WTC11 (cell line): Measurements from ENCODE around the gene TRDMT1. TPM values are rescaled to one million over a fixed set of nuclear protein-coding genes. Genes with fewer than 3 reads are reported as not detected.

Experiments used
- ATAC-seq: fragments of 200-7000 bp; cut with Tn5 transposase; 2 replicates; pipeline ENCODE4 v1.10.0; 2021; ENCODE audit warnings: mild to moderate bottlenecking, moderate library complexity
- CTCF ChIA-PET: fragments of 300-600 bp; sonication (Branson Sonifier 250); formaldehyde crosslinking; loops from one replicate; lab custom pipeline; 2021; ENCODE audit warnings: antibody characterized with exemption; lab: Charles Lee
- POLR2A ChIA-PET: fragments of 350-600 bp; sonication (Branson Sonifier 250); formaldehyde crosslinking; loops from one replicate; lab custom pipeline; 2021; ENCODE audit warnings: antibody characterized with exemption; lab: Charles Lee
- DNase-seq: peaks from one replicate; pipeline ENCODE4 v3.0.0; 2021; ENCODE audit warnings: low spot score
- H3K27ac Mint-ChIP-seq: 2 replicates; pipeline ENCODE4 v1.8.0; 2021; ENCODE audit warnings: mixed read lengths
- H3K27me3 Mint-ChIP-seq: 2 replicates; pipeline ENCODE4 v1.8.0; 2021; ENCODE audit warnings: low read depth, mild to moderate bottlenecking, moderate library complexity, mixed read lengths
- H3K36me3 Mint-ChIP-seq: 2 replicates; pipeline ENCODE4 v1.8.0; 2021; ENCODE audit warnings: mixed read lengths
- H3K4me1 Mint-ChIP-seq: 2 replicates; pipeline ENCODE4 v1.8.0; 2022; ENCODE audit warnings: mixed read lengths
- H3K4me3 Mint-ChIP-seq: 2 replicates; pipeline ENCODE4 v1.8.0; 2021; ENCODE audit warnings: mild to moderate bottlenecking, moderate library complexity, mixed read lengths
- H3K9me3 Mint-ChIP-seq: 2 replicates; pipeline ENCODE4 v1.8.0; 2021; ENCODE audit warnings: mixed read lengths
- AR ChIP-seq: fragments of 250-450 bp; sonication (Bioruptor Pico); IDR thresholded peaks from 2 replicates; pipeline ENCODE4 v1.9.0; 2021; ENCODE audit warnings: mild to moderate bottlenecking
- CDX4 ChIP-seq: fragments of 250-450 bp; sonication (Bioruptor Pico); IDR thresholded peaks from 2 replicates; pipeline ENCODE4 v1.9.0; 2021; ENCODE audit warnings: moderate library complexity, mild to moderate bottlenecking, inconsistent platforms, borderline replicate concordance
- MAX ChIP-seq: sonication (generic); formaldehyde crosslinking; IDR thresholded peaks from 2 replicates; pipeline ENCODE4 v1.8.0; 2022; ENCODE audit warnings: mild to moderate bottlenecking, missing genetic modification reagents
- MXD4 ChIP-seq: fragments of 250-450 bp; sonication (Bioruptor Pico); IDR thresholded peaks from 2 replicates; pipeline ENCODE4 v1.8.0; 2021; ENCODE audit warnings: mild to moderate bottlenecking, moderate library complexity, borderline replicate concordance
- MYBL2 ChIP-seq: sonication (generic); formaldehyde crosslinking; IDR thresholded peaks from 2 replicates; pipeline ENCODE4 v1.8.1; 2023; ENCODE audit warnings: mild to moderate bottlenecking, moderate library complexity, missing genetic modification reagents
- NFE2L1 ChIP-seq: sonication (generic); formaldehyde crosslinking; IDR thresholded peaks from 2 replicates; pipeline ENCODE4 v1.8.1; 2023; ENCODE audit warnings: missing genetic modification reagents
- RELA ChIP-seq: sonication (generic); formaldehyde crosslinking; IDR thresholded peaks from 2 replicates; pipeline ENCODE4 v1.8.1; 2022; ENCODE audit warnings: missing genetic modification reagents, mild to moderate bottlenecking, borderline replicate concordance
- SMAD4 ChIP-seq: sonication (generic); formaldehyde crosslinking; IDR thresholded peaks from 2 replicates; pipeline ENCODE4 v1.8.0; 2022; ENCODE audit warnings: mild to moderate bottlenecking, missing genetic modification reagents
- TCF7 ChIP-seq: sonication (generic); formaldehyde crosslinking; IDR thresholded peaks from 2 replicates; pipeline ENCODE4 v1.8.0; 2022; ENCODE audit warnings: mild to moderate bottlenecking, low read depth, missing genetic modification reagents, moderate library complexity
- TEAD1 ChIP-seq: sonication (generic); formaldehyde crosslinking; IDR thresholded peaks from 2 replicates; pipeline ENCODE4 v1.8.0; 2022; ENCODE audit warnings: mild to moderate bottlenecking, missing genetic modification reagents
- ZNF121 ChIP-seq: sonication (generic); formaldehyde crosslinking; IDR thresholded peaks from 2 replicates; pipeline ENCODE4 v1.8.0; 2023; ENCODE audit warnings: missing genetic modification reagents
- ZNF138 ChIP-seq: sonication (generic); formaldehyde crosslinking; conservative IDR thresholded peaks from 2 replicates; pipeline ENCODE4 v1.8.1; 2022; ENCODE audit warnings: mild to moderate bottlenecking, moderate library complexity, missing genetic modification reagents
- ZNF219 ChIP-seq: sonication (generic); formaldehyde crosslinking; IDR thresholded peaks from 2 replicates; pipeline ENCODE4 v1.8.0; 2023; ENCODE audit warnings: missing genetic modification reagents, mild to moderate bottlenecking, borderline replicate concordance
- ZNF232 ChIP-seq: sonication (generic); formaldehyde crosslinking; IDR thresholded peaks from 2 replicates; pipeline ENCODE4 v1.8.0; 2022; ENCODE audit warnings: mild to moderate bottlenecking, missing genetic modification reagents
- ZNF317 ChIP-seq: sonication (generic); formaldehyde crosslinking; IDR thresholded peaks from 2 replicates; pipeline ENCODE4 v1.8.1; 2023; ENCODE audit warnings: low read depth, mild to moderate bottlenecking, moderate library complexity, missing genetic modification reagents, borderline replicate concordance
- ZNF416 ChIP-seq: fragments of 250-450 bp; sonication (Bioruptor Pico); IDR thresholded peaks from 2 replicates; pipeline ENCODE4 v1.9.0; 2021; ENCODE audit warnings: mild to moderate bottlenecking, inconsistent platforms
- ZNF425 ChIP-seq: fragments of 250-450 bp; sonication (Bioruptor Pico); conservative IDR thresholded peaks from 2 replicates; pipeline ENCODE4 v1.9.0; 2021; ENCODE audit warnings: mild to moderate bottlenecking
- ZNF512 ChIP-seq: sonication (generic); formaldehyde crosslinking; IDR thresholded peaks from 2 replicates; pipeline ENCODE4 v1.8.1; 2022; ENCODE audit warnings: missing genetic modification reagents, borderline replicate concordance
- ZNF532 ChIP-seq: fragments of 250-450 bp; sonication (Bioruptor Pico); IDR thresholded peaks from 2 replicates; pipeline ENCODE4 v1.9.0; 2021; ENCODE audit warnings: mild to moderate bottlenecking, borderline replicate concordance
- ZSCAN18 ChIP-seq: fragments of 250-450 bp; sonication (Bioruptor Pico); IDR thresholded peaks from 2 replicates; pipeline ENCODE4 v2.1.2; 2022; ENCODE audit warnings: mild to moderate bottlenecking, moderate library complexity
- total RNA-seq: library from RNA; stranded (reverse); gene quantifications from 3 replicates; pipeline ENCODE4 v1.2.3, GENCODE V29; 2021

The TRDMT1 gene
- total RNA-seq, 1 experiment from 2014 or later = 11.7 TPM

- ChIA-PET POLR2A (interaction anchor here (0.8 kb wide), 1 partner anchor 322 kb away, joined by 3 read pairs; no protein-coding TSS in a partner anchor), CTCF (interaction anchor here (2.1 kb wide), 1 partner anchor 16 kb away, joined by 14 read pairs; no protein-coding TSS in a partner anchor)
- DNase-seq (no peak), ATAC-seq (no peak)
- Mint-ChIP-seq H3K27ac (no peak overlapping the region), H3K27me3 (no peaks in the 10 kb centered on the region), H3K36me3 (no peaks in the 10 kb centered on the region), H3K9me3 (no peaks in the 10 kb centered on the region), H3K4me1 (peaks cover 29% of the 10 kb centered on the region), H3K4me3 (no peak overlapping the region)
- no peak for TF ChIP-seq ZNF532 (CRISPR knock-in tag)
- no peak for TF ChIP-seq ZNF219 (CRISPR knock-in tag)
- no peak for TF ChIP-seq ZNF317 (CRISPR knock-in tag)
- no peak for TF ChIP-seq ZNF512 (CRISPR knock-in tag)
- no peak for TF ChIP-seq RELA (CRISPR knock-in tag)
- no peak for TF ChIP-seq MXD4 (CRISPR knock-in tag)
These were observed 12.3 kb upstream of the TRDMT1 start for GRCh38 chr10:17213646-17214349.

- DNase-seq (no peak), ATAC-seq (no peak)
- H3K27ac Mint-ChIP-seq = no peak overlapping the region
- H3K4me1 Mint-ChIP-seq = peaks cover 29% of the 10 kb centered on the region
- CTCF ChIA-PET = interaction anchor here (0.7 to 2.1 kb wide), 2 partner anchors 17 to 30 kb away, joined by 3 to 14 read pairs; no protein-coding TSS in a partner anchor
- H3K4me3 Mint-ChIP-seq = no peak overlapping the region
- no peaks in the 10 kb centered on the region for H3K9me3 Mint-ChIP-seq
- no peaks in the 10 kb centered on the region for H3K27me3 Mint-ChIP-seq
- POLR2A ChIA-PET = interaction anchor here (0.7 kb wide), 1 partner anchor 12 kb away, joined by 3 read pairs; the partner anchor contains the start of gene TRDMT1
- no peaks in the 10 kb centered on the region for H3K36me3 Mint-ChIP-seq
- TF ChIP-seq TCF7 (no peak), ZNF425 (CRISPR knock-in tag) (no peak), ZNF138 (no peak), ZNF121 (CRISPR knock-in tag) (no peak), AR (CRISPR knock-in tag) (no peak), ZSCAN18 (no peak), NFE2L1 (CRISPR knock-in tag) (no peak), MYBL2 (CRISPR knock-in tag) (no peak), SMAD4 (no peak), ZNF416 (CRISPR knock-in tag) (no peak), ZNF317 (CRISPR knock-in tag) (no peak), TEAD1 (CRISPR knock-in tag) (no peak), CDX4 (CRISPR knock-in tag) (no peak), MAX (CRISPR knock-in tag) (no peak), ZNF232 (CRISPR knock-in tag) (no peak)
These were observed 11.3 kb upstream of the TRDMT1 start for GRCh38 chr10:17212802-17213221.
